Liver (tissue), 9 donors: ENCODE measurements around the gene PCDHGC5. TPM values are rescaled to one million over a fixed set of nuclear protein-coding genes. Genes with fewer than 3 reads are reported as not detected.

ENCODE experiments used
- DNase-seq: peaks from one replicate; pipeline ENCODE4 v3.0.0-alpha.2; 2017; ENCODE audit warnings: low spot score
- H3K27ac ChIP-seq, 2 donors: one replicate each; pipeline ENCODE4 v1.7.0; 2013; ENCODE audit warnings: inconsistent platforms in 2 of 2, low read length in 2 of 2, control low read depth in 1 of 2, low read depth in 1 of 2, mild to moderate bottlenecking in 1 of 2
- H3K27me3 ChIP-seq, 4 donors: one replicate each; pipeline versions ENCODE4 v1.6.1 to v1.7.0; 2013; ENCODE audit warnings: low read length in 3 of 4, inconsistent platforms in 1 of 4, mild to moderate bottlenecking in 1 of 4, moderate library complexity in 1 of 4; ENCODE audit not compliant: control insufficient read depth in 4 of 4, insufficient read depth in 4 of 4
- H3K36me3 ChIP-seq, 4 donors: one replicate each; pipeline versions ENCODE4 v1.6.1 to v1.7.0; 2013; ENCODE audit warnings: low read length in 3 of 4, mild to moderate bottlenecking in 3 of 4, low read depth in 1 of 4, moderate library complexity in 1 of 4; ENCODE audit not compliant: control insufficient read depth in 4 of 4, insufficient read depth in 3 of 4
- H3K4me1 ChIP-seq, 4 donors: one replicate each; pipeline versions ENCODE4 v1.6.1 to v1.7.0; 2013; ENCODE audit warnings: low read length in 3 of 4, mild to moderate bottlenecking in 3 of 4, moderate library complexity in 1 of 4; ENCODE audit not compliant: control insufficient read depth in 4 of 4, insufficient read depth in 4 of 4
- H3K4me3 ChIP-seq, 3 donors: one replicate each; pipeline versions ENCODE4 v1.6.1 to v1.7.0; 2013; ENCODE audit warnings: low read length in 3 of 3, control low read depth in 1 of 3, low read depth in 1 of 3, mild to moderate bottlenecking in 1 of 3
- H3K9ac ChIP-seq, 2 donors: one replicate each; pipeline ENCODE4 v1.7.0; 2013; ENCODE audit warnings: low read length in 2 of 2, mild to moderate bottlenecking in 2 of 2, moderate library complexity in 2 of 2, control low read depth in 1 of 2, low read depth in 1 of 2
- H3K9me3 ChIP-seq, 4 donors: one replicate each; pipeline versions ENCODE4 v1.6.1 to v1.7.0; 2013; ENCODE audit warnings: low read length in 3 of 4; ENCODE audit not compliant: control insufficient read depth in 4 of 4
- EGR1 ChIP-seq, 2 donors: IDR thresholded peaks; 2 replicates each; pipeline ENCODE4 v1.6.1; 2016 to 2018; ENCODE audit warnings: antibody characterized with exemption in 2 of 2, low read depth in 2 of 2
- FOXA1 ChIP-seq: IDR thresholded peaks from 2 replicates; pipeline ENCODE4 v1.6.1; 2016; ENCODE audit warnings: antibody characterized with exemption
- FOXA2 ChIP-seq: IDR thresholded peaks from 2 replicates; pipeline ENCODE4 v1.6.1; 2016; ENCODE audit warnings: antibody characterized with exemption
- GABPA ChIP-seq, 2 donors: IDR thresholded peaks in 1 of 2; conservative IDR thresholded peaks in 1 of 2; 2 replicates each; pipeline ENCODE4 v1.6.1; 2016; ENCODE audit warnings: antibody characterized with exemption in 2 of 2, mild to moderate bottlenecking in 1 of 2, moderate library complexity in 1 of 2
- HNF4A ChIP-seq, 2 donors: conservative IDR thresholded peaks; 2 replicates each; pipeline ENCODE4 v1.6.1; 2016; ENCODE audit warnings: antibody characterized with exemption in 2 of 2, mild to moderate bottlenecking in 2 of 2
- JUND ChIP-seq, 2 donors: IDR thresholded peaks; 2 replicates each; pipeline ENCODE4 v1.6.1; 2016; ENCODE audit warnings: antibody characterized with exemption in 2 of 2
- NR2F2 ChIP-seq: IDR thresholded peaks from 2 replicates; pipeline ENCODE4 v1.6.1; 2016; ENCODE audit warnings: antibody characterized with exemption
- RAD21 ChIP-seq, 2 donors: IDR thresholded peaks; 2 replicates each; pipeline ENCODE4 v1.6.1; 2016; ENCODE audit warnings: antibody characterized with exemption in 2 of 2, mild to moderate bottlenecking in 2 of 2
- RXRA ChIP-seq, 2 donors: IDR thresholded peaks; 2 replicates each; pipeline ENCODE4 v1.6.1; 2017 to 2018; ENCODE audit warnings: antibody characterized with exemption in 2 of 2, mild to moderate bottlenecking in 1 of 2
- SP1 ChIP-seq: IDR thresholded peaks from 2 replicates; pipeline ENCODE4 v1.6.1; 2018; ENCODE audit warnings: antibody characterized with exemption, mild to moderate bottlenecking
- TAF1 ChIP-seq: conservative IDR thresholded peaks from 2 replicates; pipeline ENCODE4 v1.6.1; 2016; ENCODE audit warnings: antibody characterized with exemption, mild to moderate bottlenecking
- YY1 ChIP-seq: IDR thresholded peaks from 2 replicates; pipeline ENCODE4 v1.6.1; 2016; ENCODE audit warnings: antibody characterized with exemption, mild to moderate bottlenecking
- WGBS: extraction: QIAGEN DNeasy Blood & Tissue Kit; methylation state at CpG from one replicate; pipeline ENCODE4 v1.1.7; 2013; 5-methylcytosine and 5-hydroxymethylcytosine counted together
- polyA plus RNA-seq, 2 donors: library from polyadenylated mRNA; stranded (reverse) in 1 of 2; unstranded in 1 of 2; fragments of 200-250 nt in 1 of 2; fragments of >200 nt in 1 of 2; fragmentation: Nextera tagmentation in 1 of 2; extraction: Ambion mirVana in 1 of 2; gene quantifications; one replicate each; pipeline versions ENCODE4 v1.2.1 to v1.2.3, GENCODE V29; 2013 to 2015
- total RNA-seq, 2 donors: library from RNA; depleted of rRNA; stranded (reverse); fragments of >200 nt; gene quantifications; one replicate each; pipeline ENCODE4 v1.2.3, GENCODE V29; 2014
- TF ChIP-seq, protein P1 (sequence below): IDR thresholded peaks from 2 replicates; pipeline ENCODE4 v1.6.1; 2016; ENCODE audit warnings: antibody characterized with exemption
- TF ChIP-seq, protein P2 (sequence below): fragments of 150-350 bp; IDR thresholded peaks from 2 replicates; pipeline ENCODE4 v1.5.1; 2017; ENCODE audit warnings: improper control_type of control experiment, low read depth, low read length; ENCODE audit not compliant: missing input control
- TF ChIP-seq, protein P3 (sequence below): IDR thresholded peaks from 2 replicates; pipeline ENCODE4 v1.6.1; 2016; ENCODE audit warnings: antibody characterized with exemption
- TF ChIP-seq, protein P4 (sequence below): IDR thresholded peaks from 2 replicates; pipeline ENCODE4 v1.6.1; 2016; ENCODE audit warnings: antibody characterized with exemption
- donor health status: healthy.
- donor health status: healthy.
- donor health status: healthy.
- donor health status: healthy.
- donor health status: healthy.

Gene PCDHGC5
- total and polyA plus RNA-seq, 4 donors: 0.02 to 1.1 (median 0.19) TPM; not detected in 1

DNA sequence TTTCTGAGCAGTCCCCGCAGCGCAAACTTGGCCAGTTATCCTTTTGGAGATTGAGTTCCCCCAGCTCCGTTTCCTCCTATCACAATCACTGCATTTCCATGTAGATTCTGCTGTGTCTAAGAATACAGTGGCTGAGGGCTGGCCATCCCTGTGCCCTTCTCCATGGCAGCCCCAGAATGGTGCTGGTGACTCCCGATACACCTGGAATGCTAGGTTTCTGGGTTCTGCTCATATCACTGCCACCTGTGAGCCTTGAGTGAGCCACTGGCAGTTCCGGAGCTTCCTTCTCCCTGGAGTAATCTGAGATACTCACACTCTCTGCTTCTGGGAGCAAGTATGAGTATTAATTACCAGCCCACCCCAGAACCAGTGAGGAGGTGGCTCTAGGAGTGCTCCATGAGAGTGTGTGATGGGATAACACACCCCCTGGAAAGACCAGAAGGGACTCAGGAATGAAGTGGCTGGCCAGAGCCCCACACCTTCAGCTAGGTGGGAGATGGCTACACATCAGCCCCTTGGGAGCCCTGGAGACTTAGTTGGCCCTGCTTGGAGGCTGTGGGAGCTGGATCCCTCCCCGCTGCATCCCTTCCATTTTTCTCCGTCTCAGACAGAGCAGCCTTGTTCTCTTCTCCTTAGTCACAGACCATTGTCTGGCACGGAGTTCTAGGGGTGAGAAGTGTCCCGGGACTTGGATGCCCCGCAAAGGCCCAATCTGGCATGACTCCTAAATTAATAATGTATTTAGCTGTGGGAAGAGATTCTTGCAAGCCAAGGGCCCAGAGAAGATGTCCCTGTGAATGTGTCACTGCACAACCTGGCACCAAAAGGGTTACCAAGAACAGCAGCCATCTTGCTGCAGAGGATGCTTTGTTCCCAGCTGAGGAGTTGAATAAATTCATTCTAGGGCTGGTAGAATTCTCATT, 4.9 kb downstream of the PCDHGC5 start:
- Histone ChIP-seq H3K27ac (no peak overlapping the region), H3K4me1 (peaks cover 0 to 9% (median 4%) of the 10 kb centered on the region in 4 donors), H3K9ac (no peak overlapping the region), H3K36me3 (no peaks in the 10 kb centered on the region), H3K9me3 (peaks cover 0 to 2% (median 0%) of the 10 kb centered on the region in 4 donors), H3K4me3 (no peak overlapping the region), H3K27me3 (no peaks in the 10 kb centered on the region)
- DNase-seq: no peak
- 80% methylated on average over 10 of the region's 10 CpGs for WGBS
- TF ChIP-seq, protein P1, sequence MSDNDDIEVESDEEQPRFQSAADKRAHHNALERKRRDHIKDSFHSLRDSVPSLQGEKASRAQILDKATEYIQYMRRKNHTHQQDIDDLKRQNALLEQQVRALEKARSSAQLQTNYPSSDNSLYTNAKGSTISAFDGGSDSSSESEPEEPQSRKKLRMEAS: no peak
- TF ChIP-seq EGR1 (IDR thresholded peaks at IDR 0.05; ENCODE audit: low read depth in 2 of 2): no peak
- TF ChIP-seq TAF1: no peak
- TF ChIP-seq, protein P2, sequence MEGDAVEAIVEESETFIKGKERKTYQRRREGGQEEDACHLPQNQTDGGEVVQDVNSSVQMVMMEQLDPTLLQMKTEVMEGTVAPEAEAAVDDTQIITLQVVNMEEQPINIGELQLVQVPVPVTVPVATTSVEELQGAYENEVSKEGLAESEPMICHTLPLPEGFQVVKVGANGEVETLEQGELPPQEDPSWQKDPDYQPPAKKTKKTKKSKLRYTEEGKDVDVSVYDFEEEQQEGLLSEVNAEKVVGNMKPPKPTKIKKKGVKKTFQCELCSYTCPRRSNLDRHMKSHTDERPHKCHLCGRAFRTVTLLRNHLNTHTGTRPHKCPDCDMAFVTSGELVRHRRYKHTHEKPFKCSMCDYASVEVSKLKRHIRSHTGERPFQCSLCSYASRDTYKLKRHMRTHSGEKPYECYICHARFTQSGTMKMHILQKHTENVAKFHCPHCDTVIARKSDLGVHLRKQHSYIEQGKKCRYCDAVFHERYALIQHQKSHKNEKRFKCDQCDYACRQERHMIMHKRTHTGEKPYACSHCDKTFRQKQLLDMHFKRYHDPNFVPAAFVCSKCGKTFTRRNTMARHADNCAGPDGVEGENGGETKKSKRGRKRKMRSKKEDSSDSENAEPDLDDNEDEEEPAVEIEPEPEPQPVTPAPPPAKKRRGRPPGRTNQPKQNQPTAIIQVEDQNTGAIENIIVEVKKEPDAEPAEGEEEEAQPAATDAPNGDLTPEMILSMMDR: no peak
- TF ChIP-seq HNF4A (conservative IDR thresholded peaks at IDR 0.05): no peak
- TF ChIP-seq SP1: no peak
- no peak for TF ChIP-seq GABPA (IDR thresholded peaks at IDR 0.05 in 1 of 2, conservative IDR thresholded peaks at IDR 0.05 in 1 of 2)
- TF ChIP-seq YY1: no peak
- TF ChIP-seq FOXA2: no peak
- no peak for TF ChIP-seq NR2F2
- no peak for TF ChIP-seq RAD21 (IDR thresholded peaks at IDR 0.05)
- no peak for TF ChIP-seq RXRA (IDR thresholded peaks at IDR 0.05)
- no peak for TF ChIP-seq FOXA1

DNA sequence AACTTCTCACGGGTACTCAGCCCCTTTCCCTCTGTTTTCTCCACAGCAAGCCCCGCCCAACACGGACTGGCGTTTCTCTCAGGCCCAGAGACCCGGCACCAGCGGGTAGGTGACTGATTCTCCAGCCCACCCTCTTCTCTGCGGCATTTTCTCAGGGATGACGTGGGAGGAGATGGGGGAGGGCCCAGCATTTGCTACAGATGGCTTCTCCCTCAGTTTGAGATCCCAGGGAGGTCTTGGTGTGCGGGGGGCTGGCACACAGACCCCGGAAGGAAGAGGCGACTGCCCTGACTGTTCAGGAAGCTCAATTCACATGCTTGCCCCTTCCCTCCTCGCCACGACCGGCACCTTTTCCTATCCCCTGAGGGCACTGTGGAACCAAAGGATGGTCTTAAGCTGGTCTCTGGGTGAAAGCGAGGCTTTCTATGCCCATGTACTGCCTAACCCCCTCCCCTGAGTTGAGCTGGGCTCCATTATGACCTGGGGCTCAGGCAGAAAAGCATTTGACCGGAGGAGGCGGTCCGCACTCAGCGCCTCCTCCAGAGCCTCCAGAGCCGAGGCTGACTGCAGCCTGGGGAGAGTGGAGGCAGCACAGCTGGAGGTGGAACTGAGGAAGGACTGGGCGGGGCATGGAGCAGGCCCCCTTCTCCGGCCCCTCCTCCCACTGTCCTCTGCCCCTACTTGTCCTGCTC, 6.0 kb downstream of the PCDHGC5 start:
- no peaks in the 10 kb centered on the region for H3K27me3 ChIP-seq
- TF ChIP-seq JUND (IDR thresholded peaks at IDR 0.05) (no peak), SP1 (no peak), TAF1 (no peak)

DNA sequence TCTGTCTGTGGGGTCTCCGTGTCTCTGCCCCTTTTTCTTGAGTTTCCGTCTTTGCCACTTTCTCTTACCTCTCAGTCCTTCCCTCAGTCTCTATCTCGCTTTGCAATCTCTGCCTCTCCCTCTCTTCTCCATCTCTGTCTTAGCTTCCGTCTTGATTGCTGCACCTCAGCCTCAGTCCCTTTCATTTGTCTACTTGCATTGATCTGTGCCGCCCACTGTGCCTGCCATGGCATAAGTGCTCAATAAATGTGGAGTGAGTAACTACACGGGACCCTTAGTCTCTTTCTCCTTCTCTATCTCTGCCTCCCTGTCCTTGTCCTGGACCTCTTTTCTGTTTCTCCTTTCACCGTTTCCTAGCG, 6.6 kb downstream of the PCDHGC5 start:
- Histone ChIP-seq H3K27ac (no peak overlapping the region), H3K27me3 (no peaks in the 10 kb centered on the region), H3K4me3 (no peak overlapping the region), H3K36me3 (no peaks in the 10 kb centered on the region), H3K9ac (no peak overlapping the region), H3K9me3 (peaks cover 0 to 2% (median 0%) of the 10 kb centered on the region in 4 donors), H3K4me1 (peaks cover 0 to 9% (median 4%) of the 10 kb centered on the region in 4 donors)
- DNase-seq: no peak
- 82% methylated on average over 8 of the region's 8 CpGs for WGBS
- TF ChIP-seq, protein P2: no peak
- TF ChIP-seq RXRA (IDR thresholded peaks at IDR 0.05) (no peak), FOXA1 (no peak), JUND (IDR thresholded peaks at IDR 0.05) (no peak), GABPA (IDR thresholded peaks at IDR 0.05 in 1 of 2, conservative IDR thresholded peaks at IDR 0.05 in 1 of 2) (no peak), EGR1 (IDR thresholded peaks at IDR 0.05; ENCODE audit: low read depth in 2 of 2) (no peak), TAF1 (no peak)
- TF ChIP-seq, protein P3, sequence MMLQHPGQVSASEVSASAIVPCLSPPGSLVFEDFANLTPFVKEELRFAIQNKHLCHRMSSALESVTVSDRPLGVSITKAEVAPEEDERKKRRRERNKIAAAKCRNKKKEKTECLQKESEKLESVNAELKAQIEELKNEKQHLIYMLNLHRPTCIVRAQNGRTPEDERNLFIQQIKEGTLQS: no peak
- TF ChIP-seq, protein P4, sequence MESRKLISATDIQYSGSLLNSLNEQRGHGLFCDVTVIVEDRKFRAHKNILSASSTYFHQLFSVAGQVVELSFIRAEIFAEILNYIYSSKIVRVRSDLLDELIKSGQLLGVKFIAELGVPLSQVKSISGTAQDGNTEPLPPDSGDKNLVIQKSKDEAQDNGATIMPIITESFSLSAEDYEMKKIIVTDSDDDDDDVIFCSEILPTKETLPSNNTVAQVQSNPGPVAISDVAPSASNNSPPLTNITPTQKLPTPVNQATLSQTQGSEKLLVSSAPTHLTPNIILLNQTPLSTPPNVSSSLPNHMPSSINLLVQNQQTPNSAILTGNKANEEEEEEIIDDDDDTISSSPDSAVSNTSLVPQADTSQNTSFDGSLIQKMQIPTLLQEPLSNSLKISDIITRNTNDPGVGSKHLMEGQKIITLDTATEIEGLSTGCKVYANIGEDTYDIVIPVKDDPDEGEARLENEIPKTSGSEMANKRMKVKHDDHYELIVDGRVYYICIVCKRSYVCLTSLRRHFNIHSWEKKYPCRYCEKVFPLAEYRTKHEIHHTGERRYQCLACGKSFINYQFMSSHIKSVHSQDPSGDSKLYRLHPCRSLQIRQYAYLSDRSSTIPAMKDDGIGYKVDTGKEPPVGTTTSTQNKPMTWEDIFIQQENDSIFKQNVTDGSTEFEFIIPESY: no peak

More for the DNA sequence above, 6.0 kb downstream of the PCDHGC5 start:
- no peaks in the 10 kb centered on the region for H3K36me3 ChIP-seq
- 63% methylated on average over 22 of the region's 22 CpGs for WGBS
- H3K9ac ChIP-seq: no peak overlapping the region
- DNase-seq: no peak
- H3K4me3 ChIP-seq: no peak overlapping the region
- H3K9me3 ChIP-seq: peaks cover 0 to 2% (median 0%) of the 10 kb centered on the region in 4 donors
- peaks cover 0 to 9% (median 4%) of the 10 kb centered on the region in 4 donors for H3K4me1 ChIP-seq
- H3K27ac ChIP-seq: no peak overlapping the region
